Kidney tubule cell (primary cell): ENCODE results near the gene P4HA2.

Experiments
- DNase-seq: peaks from one replicate; pipeline ENCODE4 v3.0.0-alpha.2; 2018; ENCODE audit warnings: low spot score

The P4HA2 gene

GRCh38 chr5:132264546-132265335 is 37.1 kb upstream of the P4HA2 start:
- DNase-seq = no peak

GRCh38 chr5:132263548-132264261 is 36.1 kb upstream of the P4HA2 start:
- DNase-seq = peak; percentile 99

DNA sequence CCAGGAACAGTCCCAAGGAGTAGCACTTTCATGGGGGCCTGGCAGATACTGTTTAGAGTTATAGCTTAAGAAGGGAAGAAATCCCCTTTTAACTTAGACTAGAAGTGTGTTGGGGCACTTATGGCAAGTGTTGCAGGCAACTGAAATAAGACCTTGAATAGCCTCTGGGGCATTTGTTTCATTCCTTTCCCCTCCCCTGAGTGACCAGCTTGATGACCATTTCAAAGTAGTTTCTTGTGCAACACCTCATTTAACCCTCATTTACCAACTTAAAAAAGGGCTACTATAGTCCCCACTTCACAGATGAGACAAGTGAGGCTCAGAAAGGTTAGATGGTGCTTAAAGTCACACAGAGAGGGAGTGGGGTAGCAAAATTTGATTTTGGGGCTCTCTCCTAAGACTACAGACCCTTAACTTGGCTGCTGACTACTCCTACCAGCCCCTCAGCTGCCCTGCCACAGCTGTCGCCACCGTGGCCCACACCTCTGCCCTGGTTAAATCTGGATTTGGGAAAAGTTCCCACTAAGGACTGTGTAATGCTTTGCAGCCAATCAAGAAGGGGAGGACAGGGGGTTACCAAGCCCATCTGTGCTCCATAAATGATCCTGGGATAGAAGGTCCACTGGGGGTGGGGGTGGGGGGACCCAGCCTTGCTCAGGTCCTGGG is 35.4 kb upstream of the P4HA2 start:
- DNase-seq = no peak

GRCh38 chr5:132261881-132262845 is 34.5 kb upstream of the P4HA2 start:
- no peak for DNase-seq

GRCh38 chr5:132260714-132261551 is 33.3 kb upstream of the P4HA2 start:
- DNase-seq = peak; percentile 98

DNA sequence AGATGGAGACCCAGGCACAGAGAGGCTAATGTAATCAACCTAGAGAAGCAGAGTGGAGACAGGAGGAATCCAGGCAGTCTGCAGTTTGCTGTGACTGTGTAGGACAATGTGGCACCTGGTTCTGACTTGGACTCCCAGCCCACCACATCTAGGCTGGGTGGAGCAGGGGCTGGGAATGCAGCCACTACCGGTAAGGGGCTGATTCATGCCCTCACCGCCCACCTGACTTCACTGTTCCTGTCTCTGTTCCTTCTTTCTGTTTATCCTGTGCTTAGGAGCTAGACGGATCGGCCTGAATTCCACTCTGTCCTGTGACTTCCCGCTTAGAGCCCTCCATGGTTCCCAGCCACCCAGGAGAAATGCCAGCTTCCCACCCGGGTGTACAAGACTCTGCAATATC is 32.4 kb upstream of the P4HA2 start:
- DNase-seq = peak; percentile 86

DNA sequence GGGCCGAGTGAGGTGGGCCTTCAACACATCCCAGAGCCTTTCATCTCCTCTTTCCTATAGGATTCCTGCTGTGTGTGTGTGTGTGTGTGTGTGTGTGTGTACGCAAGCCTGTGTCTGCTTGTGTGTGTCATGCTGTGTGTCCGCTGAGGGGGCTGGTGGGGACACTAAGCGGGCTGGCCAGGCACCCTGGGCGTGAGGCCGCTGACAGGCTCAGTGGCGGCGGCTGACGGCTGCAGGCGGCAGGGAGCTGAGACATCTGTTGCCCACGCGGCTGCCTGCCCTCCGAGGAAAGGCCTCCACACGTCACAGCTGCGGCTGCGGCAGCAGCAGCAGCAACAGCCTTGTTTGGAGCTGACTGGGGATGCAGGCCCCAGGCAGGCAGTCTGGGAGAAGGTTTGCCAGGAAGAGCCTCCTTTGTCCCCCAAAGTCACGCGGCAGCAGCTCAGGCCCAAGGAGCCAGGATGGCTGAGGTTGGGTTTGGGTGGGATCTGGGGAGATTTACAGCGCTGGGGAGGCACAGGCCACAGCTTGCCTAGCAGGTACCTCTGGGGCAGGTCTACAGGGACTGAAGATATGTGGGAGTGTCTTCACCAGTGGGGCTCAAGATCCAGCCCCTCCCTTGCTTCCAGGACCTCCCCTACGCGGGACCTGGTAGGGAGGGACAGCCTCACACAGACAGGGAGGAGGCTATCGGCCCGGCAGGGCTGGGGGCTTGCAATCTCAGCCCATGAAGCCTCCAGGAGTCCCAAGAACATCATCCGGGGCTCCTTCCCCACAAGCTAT is 31.6 kb upstream of the P4HA2 start:
- peak; percentile 59 for DNase-seq

GRCh38 chr5:132258102-132259068 is 30.7 kb upstream of the P4HA2 start:
- peak; percentile 49 for DNase-seq

- DNase-seq = no peak
These were observed 29.8 kb upstream of the P4HA2 start, which contains the start of gene PDLIM4 for GRCh38 chr5:132257131-132258101. TSS of gene PDLIM4 (plus strand) at chr5:132257696. CDS start at chr5:132257735, 39 bp downstream.

- DNase-seq = no peak
These were observed 29.1 kb upstream of the P4HA2 start for GRCh38 chr5:132256783-132257130.

GRCh38 chr5:132256086-132256782 is 28.6 kb upstream of the P4HA2 start:
- DNase-seq = no peak

DNA sequence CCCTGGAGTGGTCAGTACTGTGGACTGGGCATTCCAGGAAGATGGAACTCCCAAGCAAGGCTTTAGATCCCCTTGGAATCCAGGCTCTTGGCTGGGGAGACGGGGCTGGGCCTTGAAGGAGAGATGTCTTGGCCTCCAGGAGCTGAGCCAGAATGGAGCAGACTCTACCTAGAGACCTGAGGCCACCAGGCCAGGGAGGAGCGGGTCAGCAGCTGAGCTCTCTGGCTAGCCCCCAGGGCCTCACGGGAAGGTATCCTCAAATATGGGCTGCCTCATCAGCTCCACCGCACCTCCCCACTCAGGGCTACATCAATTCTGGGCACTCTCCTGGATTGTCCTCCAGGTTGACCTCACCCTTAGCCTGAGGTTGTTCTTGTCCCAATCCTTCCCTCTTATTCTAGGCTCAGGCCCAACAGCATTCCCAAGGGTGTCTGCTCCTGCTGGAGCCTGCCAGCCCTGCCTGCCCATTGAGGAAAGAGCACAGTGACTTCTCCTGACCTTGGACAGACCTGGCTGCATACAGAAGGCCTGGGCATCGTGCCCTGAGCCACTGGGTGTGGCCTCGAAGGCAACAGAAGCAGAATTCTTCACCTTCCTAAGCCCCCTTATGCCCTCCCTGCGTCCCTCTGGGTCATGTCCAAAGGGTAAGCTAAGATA is 26.8 kb upstream of the P4HA2 start:
- no peak for DNase-seq

DNA sequence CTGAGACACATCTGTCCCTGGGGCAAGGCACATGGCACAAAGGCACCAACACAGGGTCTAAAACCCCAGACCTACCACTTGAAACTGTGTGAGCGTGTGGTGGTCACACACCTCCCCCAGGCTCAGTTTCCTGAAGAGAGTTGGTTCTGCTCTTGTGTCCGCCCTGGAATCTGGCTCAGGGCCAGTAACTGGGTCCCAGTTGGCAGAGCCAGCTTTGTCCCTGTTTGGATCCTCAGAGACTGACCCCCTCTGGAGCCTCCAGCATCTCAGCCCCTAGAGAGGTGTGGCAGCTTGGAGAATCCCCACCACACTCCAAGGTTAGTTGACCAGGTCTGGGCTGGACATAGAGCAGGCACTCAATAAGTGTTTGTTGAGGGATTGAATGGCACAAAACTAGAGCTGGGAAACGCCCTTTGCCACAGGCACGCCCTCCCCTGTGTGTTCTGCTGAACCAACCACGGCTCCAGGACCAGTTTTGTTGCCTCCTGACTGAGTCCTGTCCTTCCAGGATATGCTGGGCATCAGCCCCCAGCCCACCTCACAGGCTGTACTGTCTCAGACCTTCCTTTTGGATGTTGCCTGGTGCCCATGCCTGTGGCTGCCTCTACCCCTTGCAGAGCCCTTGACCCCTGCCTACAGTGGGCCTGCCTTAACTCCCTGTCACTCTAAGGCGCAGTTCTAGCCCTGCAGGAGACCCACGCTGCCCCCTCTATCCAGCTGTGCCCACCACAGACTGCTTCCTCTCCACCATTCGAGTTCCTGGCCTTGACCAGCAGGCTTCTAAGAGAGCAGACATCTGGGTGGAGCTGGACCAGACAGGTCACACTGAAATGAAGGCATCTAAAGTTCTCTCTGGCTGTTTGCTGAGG is 26.0 kb upstream of the P4HA2 start:
- DNase-seq = no peak

- DNase-seq = no peak
These were observed 25.4 kb upstream of the P4HA2 start for GRCh38 chr5:132253008-132253441.

DNA sequence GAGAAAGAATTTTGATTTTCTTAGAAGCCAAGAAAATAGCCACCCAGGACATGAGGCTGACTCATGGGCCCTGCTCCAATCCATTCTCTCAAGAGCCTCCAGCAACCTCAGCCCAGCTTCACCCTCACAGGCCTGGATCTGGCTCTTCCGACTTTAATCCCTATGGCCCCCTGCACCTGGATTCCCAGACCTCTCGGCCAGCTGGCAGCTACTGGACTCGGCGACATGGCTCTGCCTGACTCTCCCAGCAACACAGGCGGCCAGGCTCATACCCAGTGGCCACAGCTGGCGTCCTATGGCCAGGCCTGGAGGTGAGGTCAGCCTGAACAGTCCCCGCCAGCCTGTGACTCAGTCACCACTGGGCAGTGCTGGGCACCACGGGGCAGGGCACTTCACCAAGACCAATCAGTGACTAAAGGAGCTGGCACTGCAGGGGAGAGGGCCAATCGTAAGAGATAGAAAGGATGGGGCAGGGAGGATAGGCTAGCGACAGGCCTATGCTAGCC is 23.6 kb upstream of the P4HA2 start:
- DNase-seq = peak; percentile 81
